GM19238 (cell line): ENCODE measurements around the gene EDN2.

ENCODE experiments used
- DNase-seq: peaks from one replicate; pipeline ENCODE4 v3.0.0; 2011; ENCODE audit warnings: low spot score; ENCODE audit not compliant: insufficient read length

Gene EDN2

DNA sequence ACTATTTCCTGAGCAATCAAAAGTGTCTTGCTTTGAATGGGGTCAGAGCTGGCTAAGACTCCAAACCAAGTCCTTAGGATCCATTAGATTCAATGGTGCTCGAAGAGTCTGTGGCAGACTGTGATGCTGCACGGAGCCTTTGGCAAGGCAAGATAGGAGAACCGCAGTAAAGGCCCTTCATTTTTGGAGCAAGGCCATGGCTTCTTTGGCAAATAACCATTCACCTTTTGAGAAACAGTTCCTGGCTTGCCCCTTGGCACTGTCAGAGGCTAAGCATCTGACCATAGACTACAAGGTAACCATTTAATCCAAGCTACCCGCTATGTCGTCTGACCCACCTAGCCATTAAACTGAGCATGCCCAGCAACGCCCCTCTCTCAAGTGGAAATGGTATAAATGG, 45.2 kb downstream of the EDN2 start:
- no peak for DNase-seq

DNA sequence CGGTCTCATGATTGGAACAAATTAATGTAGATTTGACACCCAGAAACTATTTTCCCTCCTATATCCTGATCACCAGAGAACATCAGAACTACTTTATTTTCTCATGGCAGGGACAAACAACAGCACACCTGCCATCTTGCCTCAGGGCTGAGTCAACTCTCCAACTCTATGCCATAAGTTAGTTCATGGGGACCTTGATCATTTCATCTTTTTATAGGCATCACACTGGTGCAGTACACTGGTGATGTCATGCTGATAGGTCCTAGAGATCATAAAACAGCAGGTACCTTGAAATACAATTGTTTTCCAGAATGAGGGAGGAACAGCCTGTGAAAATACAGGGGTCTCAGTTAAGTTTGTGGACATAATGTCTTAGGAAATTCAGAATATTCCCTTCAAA, 45.8 kb downstream of the EDN2 start:
- no peak for DNase-seq

DNA sequence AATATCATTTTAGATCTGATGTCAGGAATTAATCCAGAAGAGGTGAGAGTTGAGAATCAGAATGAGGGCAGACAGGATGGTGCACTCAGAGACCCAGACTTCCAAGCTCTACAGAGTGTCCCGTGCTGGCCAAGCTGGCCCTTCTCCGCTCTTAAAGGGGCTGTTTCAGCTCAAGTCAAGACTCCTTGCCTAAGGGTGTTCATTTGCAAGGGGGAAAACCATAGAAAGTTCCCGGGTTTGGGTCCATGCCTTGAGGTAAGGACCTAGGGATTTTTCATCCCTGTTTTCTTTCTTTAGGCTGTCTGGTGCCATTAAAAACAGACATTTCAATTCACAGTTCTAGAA, 47.5 kb downstream of the EDN2 start:
- no peak for DNase-seq

DNA sequence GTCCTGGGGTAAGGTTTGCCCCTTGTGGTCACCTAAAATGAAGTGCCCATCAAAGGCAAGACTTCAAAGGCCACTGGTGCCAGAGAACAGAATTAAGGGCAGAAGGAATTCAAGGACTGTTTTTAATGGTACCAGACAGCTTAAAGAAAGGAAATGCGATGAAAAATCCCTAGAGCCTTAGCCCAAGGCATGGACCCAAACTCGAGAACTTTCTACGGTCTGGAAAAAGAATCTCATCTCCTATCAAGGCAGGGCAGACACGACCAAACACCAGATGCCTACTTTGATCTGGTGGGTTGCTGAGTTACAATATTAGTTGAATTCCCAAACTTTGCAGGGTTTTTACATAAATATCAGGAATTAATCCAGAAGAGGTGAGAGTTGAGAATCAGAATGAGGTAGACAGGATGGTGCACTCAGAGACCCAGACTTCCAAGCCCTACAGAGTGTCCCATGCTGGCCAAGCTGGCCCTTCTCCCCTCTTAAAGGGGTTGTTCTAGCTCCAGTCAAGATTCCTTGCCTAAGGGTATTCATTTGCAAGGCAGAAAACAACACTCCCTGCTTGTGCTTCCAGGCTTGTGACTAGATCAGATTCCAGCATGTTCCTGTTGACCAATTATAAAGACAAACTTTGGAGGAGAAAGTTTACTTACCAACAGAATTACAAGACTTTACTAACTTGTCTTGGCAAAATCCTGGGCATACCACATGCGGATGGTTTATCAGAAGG, 48.0 kb downstream of the EDN2 start:
- no peak for DNase-seq

DNA sequence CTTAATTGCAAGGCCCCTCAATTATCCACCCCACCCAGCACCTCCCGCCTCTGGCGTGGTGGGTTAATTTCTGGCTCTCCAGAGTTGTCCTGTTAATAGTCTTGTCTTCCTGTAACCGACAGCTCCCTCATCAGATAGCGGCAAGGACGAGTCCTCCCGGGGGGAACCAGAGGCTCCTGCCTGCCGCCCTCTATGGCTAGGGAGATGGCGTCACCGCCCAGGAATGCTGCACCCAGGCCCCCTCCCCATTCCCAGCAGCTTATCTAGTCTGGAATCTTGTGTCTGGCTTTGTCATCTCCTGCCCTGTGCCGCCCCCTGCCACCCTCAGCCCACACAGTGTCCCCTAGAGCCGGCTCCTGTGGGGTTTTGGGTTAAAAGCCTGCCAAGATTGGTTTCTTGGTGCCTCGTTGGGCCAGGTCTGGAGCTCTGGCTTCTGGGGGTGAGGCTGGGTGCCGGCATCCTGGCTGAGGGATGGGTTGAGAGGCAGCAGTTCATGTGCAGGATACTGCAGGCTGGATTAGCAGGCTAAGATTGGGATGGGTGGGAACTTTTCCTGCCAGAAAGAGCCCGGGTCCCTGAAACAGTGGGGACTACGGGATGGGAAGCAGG, 48.8 kb downstream of the EDN2 start:
- DNase-seq: no peak

DNA sequence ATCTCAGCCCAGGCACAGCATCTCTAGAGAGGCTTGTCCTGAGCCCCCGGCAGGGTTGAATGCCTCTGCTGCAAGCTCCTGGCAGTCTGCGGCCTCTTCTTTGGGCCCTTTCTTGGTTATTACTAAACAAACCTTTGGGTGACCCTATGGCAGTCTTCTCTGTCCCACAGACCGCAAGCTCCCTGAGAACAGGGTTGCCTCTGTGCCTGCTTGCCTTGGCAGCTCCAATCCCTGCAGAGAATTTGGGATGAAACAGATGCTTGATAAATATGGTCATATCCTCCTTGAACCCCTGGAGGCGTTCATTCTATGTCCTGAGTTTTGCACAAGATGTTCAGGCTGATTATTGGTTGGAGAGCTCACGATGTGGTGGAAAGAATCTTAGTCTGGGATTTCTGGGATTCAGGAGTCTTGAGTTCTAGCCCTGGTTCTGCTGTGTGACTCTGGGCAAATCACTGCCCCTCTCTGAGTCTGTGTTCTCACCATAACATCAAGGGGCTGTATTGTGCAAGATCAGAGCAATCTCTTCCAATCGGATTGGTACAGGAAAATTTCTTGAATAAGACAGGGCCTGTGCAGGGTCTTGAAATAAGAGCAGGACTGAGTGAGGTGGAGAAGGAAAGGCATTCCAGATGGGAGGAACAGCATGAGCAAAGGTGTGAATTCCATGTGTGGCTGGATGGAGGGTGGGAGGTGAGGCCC, 49.6 kb downstream of the EDN2 start:
- no peak for DNase-seq

DNA sequence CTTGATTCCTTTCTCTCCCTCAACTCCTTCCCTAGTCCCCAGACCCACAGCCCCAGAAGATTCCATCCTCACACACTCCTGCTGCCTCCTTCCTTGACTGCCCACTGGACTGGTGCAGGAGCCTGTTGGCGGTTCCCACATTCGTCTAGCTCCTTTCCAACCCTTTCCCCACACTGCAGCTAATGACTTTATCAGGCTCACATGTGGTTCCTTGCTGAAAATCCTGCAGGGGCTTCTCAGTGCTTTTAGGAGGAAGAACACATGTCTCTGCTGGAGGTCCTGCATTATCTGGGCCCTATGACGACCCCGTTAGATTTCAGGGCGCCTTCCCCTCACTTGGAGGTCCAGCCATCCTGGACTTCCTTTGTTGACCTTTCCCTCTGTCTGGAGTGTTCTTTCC, 50.2 kb downstream of the EDN2 start:
- DNase-seq: no peak

DNA sequence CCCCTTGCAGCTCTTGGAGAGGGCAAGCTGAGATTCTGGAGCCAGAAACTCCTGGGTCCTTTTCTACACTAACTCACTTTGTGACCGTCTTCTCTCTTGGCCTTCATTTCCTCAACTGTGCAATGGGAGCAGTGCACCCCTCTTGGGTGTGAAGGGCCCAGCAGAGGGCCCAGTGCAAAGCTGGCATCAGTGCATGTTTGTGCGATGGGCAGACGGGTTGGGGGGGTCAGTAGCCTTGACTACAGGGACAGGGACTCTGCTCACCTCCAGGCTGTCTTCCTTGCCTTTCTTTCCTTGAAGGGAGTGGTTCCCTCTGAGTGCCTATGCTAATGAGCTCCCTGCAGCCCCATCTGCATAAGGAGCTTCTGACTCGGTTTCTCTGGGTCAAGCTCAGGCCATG, 51.0 kb downstream of the EDN2 start:
- DNase-seq: no peak

DNA sequence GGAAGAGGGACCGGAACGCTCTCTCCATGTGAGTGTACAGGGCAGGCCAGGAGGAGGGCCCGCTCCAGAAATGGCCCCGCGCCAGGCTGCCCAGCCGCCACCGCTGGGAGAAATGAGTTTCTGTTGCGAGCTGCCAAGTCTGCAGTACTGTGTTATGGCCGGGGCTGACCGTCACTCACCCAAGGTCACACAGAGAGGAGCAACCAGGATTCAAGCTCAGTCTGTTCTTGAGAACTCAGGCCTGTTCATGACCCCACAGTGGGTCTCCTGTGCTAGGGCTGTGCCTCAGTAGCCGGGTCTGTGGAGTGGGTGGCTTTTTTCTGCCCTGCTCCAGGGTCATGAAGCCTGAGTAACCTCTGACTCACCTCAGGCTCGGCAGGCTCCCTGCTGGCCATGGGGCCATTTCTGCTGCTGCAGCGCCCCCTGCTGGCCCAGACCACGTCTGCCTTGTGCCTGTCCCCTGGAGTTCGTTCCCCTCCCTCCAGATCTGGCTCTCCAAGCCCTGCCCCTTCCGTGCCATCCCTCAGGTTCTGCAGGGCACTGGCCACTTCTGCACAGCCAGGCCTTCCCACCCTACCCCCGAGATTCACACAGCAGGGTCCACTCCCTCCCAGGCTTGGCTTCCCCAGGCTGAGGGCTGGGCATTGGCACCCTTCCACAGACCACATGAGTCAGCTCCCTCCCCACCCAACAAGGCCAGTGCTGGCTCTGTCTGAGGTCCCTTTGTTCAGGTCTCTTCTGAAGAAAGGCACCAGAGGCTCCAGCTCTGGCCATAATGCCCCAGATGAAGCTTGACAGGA, 51.8 kb downstream of the EDN2 start:
- DNase-seq: peak; percentile 75

DNA sequence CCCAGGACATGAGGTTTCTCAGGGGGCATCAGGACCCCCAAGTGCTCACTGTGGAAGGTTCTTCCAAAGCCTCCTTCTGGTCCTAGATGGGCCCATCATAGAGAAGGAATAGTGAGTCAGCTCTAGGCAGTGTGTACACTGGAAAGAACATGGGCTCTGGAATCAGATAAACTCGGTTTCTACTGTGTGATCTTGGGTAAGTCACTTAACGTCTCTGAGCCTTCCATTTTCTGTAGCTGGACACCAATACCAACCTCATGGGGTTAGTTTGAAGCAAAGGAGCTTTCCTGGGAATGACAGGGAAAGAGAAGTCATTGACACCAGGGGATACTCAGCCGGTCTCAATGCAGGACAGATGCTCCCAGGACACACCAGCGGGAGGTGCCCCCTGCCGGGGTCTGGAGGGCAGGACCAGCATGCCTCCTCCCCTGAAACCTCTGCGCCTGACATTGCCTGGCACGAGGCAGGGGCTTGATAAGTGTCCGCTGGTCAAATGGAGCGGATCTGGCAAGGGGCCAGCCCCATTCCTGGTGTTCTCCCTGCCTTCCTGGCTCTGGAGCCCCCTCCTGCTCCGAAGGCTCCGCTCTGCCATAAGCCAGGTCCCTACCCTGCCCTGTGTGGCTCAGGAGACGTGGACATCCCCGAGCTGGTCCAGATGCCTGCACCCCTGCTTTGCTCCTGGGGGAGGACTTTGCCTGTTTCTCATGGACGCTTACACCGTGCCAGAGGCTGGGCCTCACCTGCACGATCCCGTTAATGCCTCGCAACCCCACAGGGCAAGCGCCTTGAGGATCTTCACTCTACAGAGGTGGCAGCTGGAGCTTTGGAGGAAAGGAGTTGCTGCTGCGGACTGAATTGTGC, 52.8 kb downstream of the EDN2 start:
- DNase-seq: no peak

DNA sequence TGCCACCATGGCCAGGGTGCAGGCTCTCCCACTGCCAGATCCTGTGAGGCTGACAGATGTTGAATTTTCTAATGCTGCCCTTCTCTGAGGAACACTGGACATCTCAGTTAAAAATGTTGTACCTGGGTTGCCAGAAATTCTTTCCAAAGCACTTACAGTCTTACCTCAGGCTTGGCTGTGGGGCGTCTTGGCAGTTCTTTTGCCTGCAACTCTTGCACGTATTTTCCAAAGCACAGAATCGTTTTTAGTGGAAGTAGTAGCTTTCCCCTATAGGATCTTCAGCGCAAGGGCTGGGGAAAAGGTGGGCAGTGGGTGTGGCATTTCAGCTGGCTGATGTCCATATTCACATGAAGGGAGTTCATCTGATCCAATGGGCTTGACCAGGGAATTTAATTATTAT, 53.9 kb downstream of the EDN2 start:
- DNase-seq: no peak

DNA sequence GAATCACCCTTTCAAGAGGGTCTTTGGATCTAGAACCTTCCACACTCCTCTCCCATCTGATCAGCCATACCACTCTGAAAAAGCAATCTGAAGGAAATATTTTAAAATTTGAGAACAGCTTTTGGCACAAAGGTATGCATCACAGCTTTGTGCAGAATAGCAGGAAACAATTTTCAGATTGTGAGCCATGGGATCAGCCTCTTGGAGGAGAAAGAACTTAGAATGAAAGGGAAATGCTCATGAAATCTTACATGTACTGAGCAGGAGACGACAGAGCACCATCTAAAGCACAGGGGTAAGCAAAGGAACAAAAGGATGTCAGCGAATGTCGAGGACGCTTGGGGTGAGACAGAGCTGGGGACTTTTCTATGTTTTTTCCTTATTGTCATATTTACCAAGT, 54.4 kb downstream of the EDN2 start:
- DNase-seq: no peak

DNA sequence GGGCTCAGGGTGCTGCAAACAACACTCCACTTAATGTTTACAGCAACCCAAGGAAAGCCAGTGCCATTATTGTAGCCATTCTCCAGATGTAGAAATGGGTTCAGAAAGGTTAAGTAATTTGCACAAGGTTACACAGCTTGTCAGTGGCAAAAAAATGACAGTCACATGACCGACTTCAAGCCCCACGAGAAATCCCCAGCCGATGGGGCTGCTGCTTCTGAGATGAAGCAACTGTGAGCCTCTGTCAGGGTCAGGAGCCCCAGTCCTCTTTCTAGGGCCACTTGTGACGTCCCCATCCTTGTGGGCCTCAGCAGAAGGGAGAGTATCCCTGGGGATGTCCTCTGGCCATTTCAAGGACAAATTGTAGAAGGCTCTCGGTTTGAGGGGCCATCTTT, 54.8 kb downstream of the EDN2 start:
- DNase-seq: no peak
